Measurements from ENCODE around the gene SMTN.
"Not testable (repeated sequence)": the region's sequence is repeated elsewhere in the genome, so short reads cannot be mapped to it uniquely, and the experiment has no call there.

SMTN gene

GRCh38 chr22:31075961-31076360 lies 5.2 kb upstream of the SMTN start:
- DNase-seq (ENCODE audit: low read depth), result peak; percentile 86
- H3K4me3 ChIP-seq (ENCODE audit: control insufficient read depth, low read depth, low read length), result no peak overlapping the region
- no peak for TF ChIP-seq CTCF (conservative IDR thresholded peaks at IDR 0.05; ENCODE audit: control insufficient read depth, insufficient read depth, low read depth, low read length)

GRCh38 chr22:31077681-31078080 lies 3.4 kb upstream of the SMTN start:
- no peak overlapping the region for H3K4me3 ChIP-seq (ENCODE audit: control insufficient read depth, low read depth, low read length)
- DNase-seq (ENCODE audit: low read depth), result no peak
- no peak for TF ChIP-seq CTCF (conservative IDR thresholded peaks at IDR 0.05; ENCODE audit: control insufficient read depth, insufficient read depth, low read depth, low read length)

GRCh38 chr22:31078389-31078788 lies 2.7 kb upstream of the SMTN start:
- not testable (repeated sequence) for H3K4me3 ChIP-seq (ENCODE audit: control insufficient read depth, low read depth, low read length)
- DNase-seq (ENCODE audit: low read depth), result peak; percentile 33

GRCh38 chr22:31079095-31079642 lies 1.9 kb upstream of the SMTN start:
- TF ChIP-seq CTCF (conservative IDR thresholded peaks at IDR 0.05; ENCODE audit: control insufficient read depth, insufficient read depth, low read depth, low read length), result no peak
- DNase-seq (ENCODE audit: low read depth), result no peak
- no peak overlapping the region for H3K4me3 ChIP-seq (ENCODE audit: control insufficient read depth, low read depth, low read length)

GRCh38 chr22:31080164-31080847 lies 812 bp upstream of the SMTN start:
- no peak for DNase-seq (ENCODE audit: low read depth)
- H3K4me3 ChIP-seq (ENCODE audit: control insufficient read depth, low read depth, low read length), result peak overlapping the region; percentile 92
- no peak for TF ChIP-seq CTCF (conservative IDR thresholded peaks at IDR 0.05; ENCODE audit: control insufficient read depth, insufficient read depth, low read depth, low read length)

GRCh38 chr22:31081963-31082605 lies 966 bp downstream of the SMTN start:
- DNase-seq (ENCODE audit: low read depth), result peak; percentile 73
- no peak for TF ChIP-seq CTCF (conservative IDR thresholded peaks at IDR 0.05; ENCODE audit: control insufficient read depth, insufficient read depth, low read depth, low read length)
- H3K4me3 ChIP-seq (ENCODE audit: control insufficient read depth, low read depth, low read length), result peak overlapping the region; percentile 92

- H3K4me3 ChIP-seq (ENCODE audit: control insufficient read depth, low read depth, low read length), result peak overlapping the region; percentile 92
- peak; percentile 67 for TF ChIP-seq CTCF (conservative IDR thresholded peaks at IDR 0.05; ENCODE audit: control insufficient read depth, insufficient read depth, low read depth, low read length)
- peak; percentile 77 for DNase-seq (ENCODE audit: low read depth)
Observed at GRCh38 chr22:31082606-31083376, 1.7 kb downstream of the SMTN start.

Data from fibroblast of mammary gland (primary cell).